ENCODE measurements around the gene MAP1LC3A. TPM values are rescaled to one million over a fixed set of nuclear protein-coding genes. Genes with fewer than 3 reads are reported as not detected.

Gene MAP1LC3A
- total RNA-seq, 1 donor, result 29.7 TPM

GRCh38 chr20:34575756-34576155 is 17.2 kb downstream of the MAP1LC3A start:
- H3K27me3 ChIP-seq (ENCODE audit: insufficient read depth, low read length), result no peaks in the 10 kb centered on the region
- TF ChIP-seq, protein P1, sequence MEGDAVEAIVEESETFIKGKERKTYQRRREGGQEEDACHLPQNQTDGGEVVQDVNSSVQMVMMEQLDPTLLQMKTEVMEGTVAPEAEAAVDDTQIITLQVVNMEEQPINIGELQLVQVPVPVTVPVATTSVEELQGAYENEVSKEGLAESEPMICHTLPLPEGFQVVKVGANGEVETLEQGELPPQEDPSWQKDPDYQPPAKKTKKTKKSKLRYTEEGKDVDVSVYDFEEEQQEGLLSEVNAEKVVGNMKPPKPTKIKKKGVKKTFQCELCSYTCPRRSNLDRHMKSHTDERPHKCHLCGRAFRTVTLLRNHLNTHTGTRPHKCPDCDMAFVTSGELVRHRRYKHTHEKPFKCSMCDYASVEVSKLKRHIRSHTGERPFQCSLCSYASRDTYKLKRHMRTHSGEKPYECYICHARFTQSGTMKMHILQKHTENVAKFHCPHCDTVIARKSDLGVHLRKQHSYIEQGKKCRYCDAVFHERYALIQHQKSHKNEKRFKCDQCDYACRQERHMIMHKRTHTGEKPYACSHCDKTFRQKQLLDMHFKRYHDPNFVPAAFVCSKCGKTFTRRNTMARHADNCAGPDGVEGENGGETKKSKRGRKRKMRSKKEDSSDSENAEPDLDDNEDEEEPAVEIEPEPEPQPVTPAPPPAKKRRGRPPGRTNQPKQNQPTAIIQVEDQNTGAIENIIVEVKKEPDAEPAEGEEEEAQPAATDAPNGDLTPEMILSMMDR (IDR thresholded peaks at IDR 0.05; ENCODE audit: extremely low read depth, low read depth, low read length), result no peak
- H3K4me2 ChIP-seq (ENCODE audit: insufficient read depth, low read length), result no peak overlapping the region
- peaks cover 27% of the 10 kb centered on the region for H3K4me1 ChIP-seq (ENCODE audit: insufficient read depth, low read length)
- H4K20me1 ChIP-seq (ENCODE audit: insufficient read depth, low read length), result no peaks in the 10 kb centered on the region
- no peaks in the 10 kb centered on the region for H3K9me3 ChIP-seq (ENCODE audit: low read depth, low read length)
- H3K27ac ChIP-seq (ENCODE audit: low read depth, low read length), result no peak overlapping the region
- no peaks in the 10 kb centered on the region for H3K79me2 ChIP-seq (ENCODE audit: insufficient read depth, low read length)
- peaks cover 4% of the 10 kb centered on the region for H3K36me3 ChIP-seq (ENCODE audit: insufficient read depth, low read length)
- H2AFZ ChIP-seq (ENCODE audit: low read length), result no peak overlapping the region
- DNase-seq (ENCODE audit: insufficient read length, low spot score, missing footprints), result no peak
- no peak overlapping the region for H3K4me3 ChIP-seq (ENCODE audit: insufficient read depth, low read length)

- H3K4me2 ChIP-seq (ENCODE audit: insufficient read depth, low read length), result no peak overlapping the region
- no peaks in the 10 kb centered on the region for H3K9me3 ChIP-seq (ENCODE audit: low read depth, low read length)
- TF ChIP-seq, protein P1 (IDR thresholded peaks at IDR 0.05; ENCODE audit: extremely low read depth, low read depth, low read length), result no peak
- H3K4me3 ChIP-seq (ENCODE audit: insufficient read depth, low read length), result no peak overlapping the region
- H3K27ac ChIP-seq (ENCODE audit: low read depth, low read length), result no peak overlapping the region
- peaks cover 9% of the 10 kb centered on the region for H3K36me3 ChIP-seq (ENCODE audit: insufficient read depth, low read length)
- no peaks in the 10 kb centered on the region for H4K20me1 ChIP-seq (ENCODE audit: insufficient read depth, low read length)
- peaks cover 38% of the 10 kb centered on the region for H3K4me1 ChIP-seq (ENCODE audit: insufficient read depth, low read length)
- DNase-seq (ENCODE audit: insufficient read length, low spot score, missing footprints), result no peak
- no peaks in the 10 kb centered on the region for H3K27me3 ChIP-seq (ENCODE audit: insufficient read depth, low read length)
- H3K79me2 ChIP-seq (ENCODE audit: insufficient read depth, low read length), result no peaks in the 10 kb centered on the region
- no peak overlapping the region for H2AFZ ChIP-seq (ENCODE audit: low read length)
Measured at GRCh38 chr20:34577061-34577460, 18.5 kb downstream of the MAP1LC3A start.

DNA sequence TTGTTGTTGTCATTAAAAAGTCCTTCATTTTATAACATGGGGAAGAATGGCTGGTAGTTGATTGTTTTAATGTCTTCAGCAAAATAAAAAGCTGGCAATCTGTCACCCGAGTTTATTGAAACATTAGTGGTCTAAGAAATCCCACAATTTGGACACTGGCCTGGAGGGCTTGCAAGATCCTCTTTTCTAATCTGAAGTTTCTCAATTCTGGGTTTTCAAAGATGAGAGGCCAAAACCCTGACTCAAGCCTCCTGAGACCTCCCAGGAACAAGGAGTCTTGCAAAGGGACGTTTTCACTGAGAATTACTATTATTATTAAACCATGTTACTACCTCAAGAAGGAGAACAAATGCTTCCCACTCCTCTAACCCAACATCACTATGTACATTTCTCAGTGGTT is 19.5 kb downstream of the MAP1LC3A start:
- no peak for DNase-seq (ENCODE audit: insufficient read length, low spot score, missing footprints)
- Histone ChIP-seq H3K36me3 (ENCODE audit: insufficient read depth, low read length) (peaks cover 9% of the 10 kb centered on the region), H3K79me2 (ENCODE audit: insufficient read depth, low read length) (no peaks in the 10 kb centered on the region), H3K4me2 (ENCODE audit: insufficient read depth, low read length) (no peak overlapping the region), H3K27ac (ENCODE audit: low read depth, low read length) (peak overlapping the region; percentile 74), H3K9me3 (ENCODE audit: low read depth, low read length) (no peaks in the 10 kb centered on the region), H3K4me1 (ENCODE audit: insufficient read depth, low read length) (peaks cover 40% of the 10 kb centered on the region), H2AFZ (ENCODE audit: low read length) (no peak overlapping the region), H4K20me1 (ENCODE audit: insufficient read depth, low read length) (no peaks in the 10 kb centered on the region), H3K27me3 (ENCODE audit: insufficient read depth, low read length) (no peaks in the 10 kb centered on the region), H3K4me3 (ENCODE audit: insufficient read depth, low read length) (no peak overlapping the region)
- TF ChIP-seq, protein P1 (IDR thresholded peaks at IDR 0.05; ENCODE audit: extremely low read depth, low read depth, low read length), result no peak

DNA sequence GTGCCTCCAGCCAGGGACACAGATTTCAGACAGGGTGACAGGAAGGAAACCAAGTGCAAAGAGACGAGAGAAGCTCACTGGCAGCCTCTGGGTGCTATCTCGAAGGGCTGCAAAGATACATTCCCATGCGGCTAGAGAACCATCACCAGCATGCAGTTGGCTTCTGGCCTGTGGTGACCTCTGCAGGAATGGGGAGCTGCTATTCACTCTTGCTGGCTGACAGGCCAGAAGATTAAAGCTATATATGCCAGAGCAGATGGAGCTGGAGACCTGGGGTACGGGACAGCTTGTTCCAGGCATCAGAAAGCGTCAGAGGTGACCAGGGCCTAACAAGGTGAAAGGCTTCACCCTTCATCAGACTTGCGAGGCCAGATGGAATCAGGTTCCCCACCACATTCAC is 20.0 kb downstream of the MAP1LC3A start:
- Histone ChIP-seq H3K79me2 (ENCODE audit: insufficient read depth, low read length) (no peaks in the 10 kb centered on the region), H3K27me3 (ENCODE audit: insufficient read depth, low read length) (no peaks in the 10 kb centered on the region), H3K4me3 (ENCODE audit: insufficient read depth, low read length) (no peak overlapping the region), H4K20me1 (ENCODE audit: insufficient read depth, low read length) (no peaks in the 10 kb centered on the region), H3K4me1 (ENCODE audit: insufficient read depth, low read length) (peaks cover 40% of the 10 kb centered on the region), H2AFZ (ENCODE audit: low read length) (no peak overlapping the region), H3K4me2 (ENCODE audit: insufficient read depth, low read length) (no peak overlapping the region), H3K27ac (ENCODE audit: low read depth, low read length) (peak overlapping the region; percentile 74), H3K36me3 (ENCODE audit: insufficient read depth, low read length) (peaks cover 9% of the 10 kb centered on the region), H3K9me3 (ENCODE audit: low read depth, low read length) (no peaks in the 10 kb centered on the region)
- DNase-seq (ENCODE audit: insufficient read length, low spot score, missing footprints), result no peak
- TF ChIP-seq, protein P1 (IDR thresholded peaks at IDR 0.05; ENCODE audit: extremely low read depth, low read depth, low read length), result no peak

Data from osteoblast (primary cell).